A549 (cell line): Measurements from ENCODE around the gene APOL5. TPM values are rescaled to one million over a fixed set of nuclear protein-coding genes. Genes with fewer than 3 reads are reported as not detected.

Source experiments
- ATAC-seq, 2 experiments: fragments of 200-7000 bp in 1 of 2; fragments of >200 bp in 1 of 2; cut with Nextera tagmentation in 1 of 2; cut with Tn5 transposase in 1 of 2; 3 replicates each; pipeline versions ENCODE4 v1.8.0 to v1.9.1; 2018 to 2020; ENCODE audit warnings: mild to moderate bottlenecking in 1 of 2, moderate library complexity in 1 of 2
- CTCF ChIA-PET: fragments of 300-600 bp; sonication (Branson Sonifier 250); formaldehyde crosslinking; extraction: SDS; loops from one replicate; lab custom pipeline; 2021; ENCODE audit warnings: antibody characterized with exemption, inconsistent platforms; lab: Yijun Ruan, JAX
- POLR2A ChIA-PET: fragments of 350-600 bp; formaldehyde crosslinking; extraction: SDS; loops from one replicate; lab custom pipeline; 2021; ENCODE audit warnings: antibody characterized with exemption, inconsistent platforms; lab: Yijun Ruan, JAX
- DNase-seq, 2 experiments: peaks; one replicate each; pipeline versions ENCODE4 v3.0.0 to v3.0.0-alpha.2; 2011 to 2016; ENCODE audit warnings: low read depth in 1 of 2, low spot score in 1 of 2
- FAIRE-seq: peaks from 2 replicates; lab custom pipeline; 2011; peaks lifted over from hg19 to GRCh38; lab: Jason Lieb, UNC
- H3K27ac ChIP-seq, 2 experiments: fragments of >200 bp; sonication (Bioruptor Twin); formaldehyde crosslinking; 3 replicates each; pipeline ENCODE4 v1.5.1; 2016 to 2017
- H3K4me1 ChIP-seq: fragments of >200 bp; sonication (Bioruptor Twin); formaldehyde crosslinking; 3 replicates; pipeline ENCODE4 v1.6.1; 2016
- H3K4me2 ChIP-seq: fragments of >200 bp; sonication (Bioruptor Twin); formaldehyde crosslinking; 3 replicates; pipeline ENCODE4 v1.6.1; 2016
- H3K4me3 ChIP-seq: fragments of >200 bp; sonication (Bioruptor Twin); formaldehyde crosslinking; 3 replicates; pipeline ENCODE4 v1.5.1; 2016
- H3K9me3 ChIP-seq: fragments of >200 bp; sonication (Bioruptor Twin); formaldehyde crosslinking; 3 replicates; pipeline ENCODE4 v1.6.1; 2016
- BHLHE40 ChIP-seq: IDR thresholded peaks from 2 replicates; pipeline ENCODE4 v1.6.1; 2012; ENCODE audit warnings: low read depth, low read length, inconsistent platforms
- CBX2 ChIP-seq: fragments of 200-600 bp; sonication (generic); IDR thresholded peaks from 2 replicates; pipeline ENCODE4 v1.6.1; 2016; ENCODE audit warnings: low read depth, mild to moderate bottlenecking, borderline replicate concordance
- CBX8 ChIP-seq: fragments of 200-600 bp; sonication (generic); IDR thresholded peaks from 2 replicates; pipeline ENCODE4 v1.6.1; 2016
- CHD4 ChIP-seq: fragments of 200-600 bp; sonication (generic); IDR thresholded peaks from 2 replicates; pipeline ENCODE4 v1.6.1; 2016; ENCODE audit warnings: antibody characterized with exemption, mild to moderate bottlenecking, borderline replicate concordance
- EHF ChIP-seq: fragments of 250-450 bp; sonication (Bioruptor Pico); IDR thresholded peaks from 2 replicates; pipeline ENCODE4 v1.5.0; 2020; ENCODE audit warnings: mild to moderate bottlenecking
- ESRRA ChIP-seq: fragments of 150-350 bp; IDR thresholded peaks from 2 replicates; pipeline ENCODE4 v1.6.1; 2014; ENCODE audit warnings: mild to moderate bottlenecking, low read length, borderline replicate concordance
- HDAC2 ChIP-seq: fragments of 200-600 bp; sonication (generic); IDR thresholded peaks from 2 replicates; pipeline ENCODE4 v1.6.1; 2016
- HEYL ChIP-seq: fragments of 250-450 bp; sonication (Bioruptor Pico); IDR thresholded peaks from 2 replicates; pipeline ENCODE4 v1.8.0; 2021; ENCODE audit warnings: mild to moderate bottlenecking, moderate library complexity
- HOXA7 ChIP-seq: fragments of 250-450 bp; sonication (Bioruptor Pico); IDR thresholded peaks from 2 replicates; pipeline ENCODE4 v1.5.0; 2020; ENCODE audit warnings: mild to moderate bottlenecking, moderate library complexity
- KDM5A ChIP-seq: fragments of 200-600 bp; sonication (generic); IDR thresholded peaks from 2 replicates; pipeline ENCODE4 v1.6.1; 2016; ENCODE audit warnings: antibody characterized with exemption, mild to moderate bottlenecking
- MAZ ChIP-seq: fragments of 150-350 bp; IDR thresholded peaks from 2 replicates; pipeline ENCODE4 v1.6.1; 2014; ENCODE audit warnings: antibody characterized with exemption, low read depth, low read length, borderline replicate concordance
- MYC ChIP-seq: IDR thresholded peaks from 2 replicates; pipeline ENCODE4 v1.6.1; 2012; ENCODE audit warnings: mild to moderate bottlenecking, inconsistent platforms, low read length, improper control_type of control experiment, borderline replicate concordance
- NPAS2 ChIP-seq: fragments of 250-450 bp; sonication (Bioruptor Pico); IDR thresholded peaks from 2 replicates; pipeline ENCODE4 v1.8.0; 2022; ENCODE audit warnings: mild to moderate bottlenecking, moderate library complexity, borderline replicate concordance
- PHF8 ChIP-seq: fragments of 200-600 bp; sonication (generic); IDR thresholded peaks from 2 replicates; pipeline ENCODE4 v1.6.1; 2016; ENCODE audit warnings: low read depth, mild to moderate bottlenecking, antibody characterized with exemption, moderate library complexity, borderline replicate concordance
- POLR2A ChIP-seq: IDR thresholded peaks from 2 replicates; pipeline ENCODE4 v1.6.1; 2012; ENCODE audit warnings: mild to moderate bottlenecking, low read length
- POLR2AphosphoS2 ChIP-seq: conservative IDR thresholded peaks from 2 replicates; pipeline ENCODE4 v1.6.1; 2012; ENCODE audit warnings: low read length, improper control_type of control experiment, inconsistent platforms
- RNF2 ChIP-seq: fragments of 200-600 bp; sonication (generic); IDR thresholded peaks from 2 replicates; pipeline ENCODE4 v1.6.1; 2016; ENCODE audit warnings: low read depth, mild to moderate bottlenecking, antibody characterized with exemption, moderate library complexity, borderline replicate concordance
- SMC3 ChIP-seq: fragments of >200 bp; sonication (Bioruptor Twin); formaldehyde crosslinking; IDR thresholded peaks from 3 replicates; pipeline ENCODE4 v1.6.1; 2018; ENCODE audit warnings: inconsistent platforms
- TFCP2L1 ChIP-seq: fragments of 250-450 bp; sonication (Bioruptor Pico); IDR thresholded peaks from 2 replicates; pipeline ENCODE4 v1.5.0; 2021; ENCODE audit warnings: mild to moderate bottlenecking
- ZC3H11A ChIP-seq: fragments of 450-650 bp; IDR thresholded peaks from 2 replicates; pipeline ENCODE4 v1.6.1; 2014; ENCODE audit warnings: antibody characterized with exemption, mild to moderate bottlenecking
- WGBS: methylation state at CpG from one replicate; pipeline ENCODE4 v1.1.6; 2017; ENCODE audit errors: missing lambda C conversion rate; 5-methylcytosine and 5-hydroxymethylcytosine counted together
- polyA plus RNA-seq, 4 experiments: library from polyadenylated mRNA; depleted of rRNA in 3 of 4; stranded (reverse); fragments of >200 nt; fragmentation: RNase III in 1 of 4; extraction: RNeasy Plus Mini Kit Qiagen cat#74134 plus additional on column Dnase treatment in 1 of 4; gene quantifications; 2 replicates in 3 of 4; 3 replicates in 1 of 4; pipeline ENCODE4 v1.2.3, GENCODE V29; 2011 to 2017
- TF ChIP-seq, protein P1 (sequence below): IDR thresholded peaks from 2 replicates; pipeline ENCODE4 v1.6.1; 2012
- TF ChIP-seq, protein P2 (sequence below): fragments of >200 bp; sonication (Bioruptor Twin); formaldehyde crosslinking; IDR thresholded peaks from 3 replicates; pipeline ENCODE4 v1.6.1; 2016
- TF ChIP-seq, protein P3 (sequence below): fragments of 250-450 bp; sonication (Bioruptor Pico); IDR thresholded peaks from 2 replicates; pipeline ENCODE4 v1.5.0; 2020; ENCODE audit warnings: low read depth, mild to moderate bottlenecking, moderate library complexity
- TF ChIP-seq, protein P4 (sequence below): fragments of >200 bp; sonication (Bioruptor Twin); formaldehyde crosslinking; IDR thresholded peaks from 3 replicates; pipeline ENCODE4 v1.5.1; 2016
- TF ChIP-seq, protein P5 (sequence below): fragments of 450-650 bp; IDR thresholded peaks from 2 replicates; pipeline ENCODE4 v1.6.1; 2014; ENCODE audit warnings: antibody characterized with exemption
- TF ChIP-seq, protein P6 (sequence below): fragments of >200 bp; sonication (Bioruptor Twin); formaldehyde crosslinking; IDR thresholded peaks from 2 replicates; pipeline ENCODE4 v1.6.1; 2016

The APOL5 gene
- polyA plus RNA-seq, 2 of the 4 experiments (the other 2 are of a cell fraction) = not detected

DNA sequence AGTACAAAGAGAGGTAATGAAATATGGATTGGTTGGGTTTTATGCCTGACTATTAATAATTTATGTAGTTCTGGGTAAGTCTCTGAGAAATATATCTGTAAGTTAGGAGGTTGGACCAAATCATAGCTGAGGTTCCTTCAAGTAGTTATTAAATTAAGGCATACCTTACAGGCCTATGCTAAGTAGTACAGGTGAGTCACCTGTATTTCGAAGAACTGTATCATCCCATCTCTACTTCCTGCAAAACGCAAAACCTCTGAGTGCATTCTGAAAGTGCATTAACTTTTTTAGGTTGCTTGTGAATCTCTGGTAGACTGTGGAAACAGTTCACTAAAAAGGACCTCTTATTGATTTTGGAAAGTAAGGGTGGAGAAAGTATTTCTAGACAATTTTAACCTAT, 37.1 kb downstream of the APOL5 start (continued):
- TF ChIP-seq KDM5A = no peak
- TF ChIP-seq POLR2A = no peak

DNA sequence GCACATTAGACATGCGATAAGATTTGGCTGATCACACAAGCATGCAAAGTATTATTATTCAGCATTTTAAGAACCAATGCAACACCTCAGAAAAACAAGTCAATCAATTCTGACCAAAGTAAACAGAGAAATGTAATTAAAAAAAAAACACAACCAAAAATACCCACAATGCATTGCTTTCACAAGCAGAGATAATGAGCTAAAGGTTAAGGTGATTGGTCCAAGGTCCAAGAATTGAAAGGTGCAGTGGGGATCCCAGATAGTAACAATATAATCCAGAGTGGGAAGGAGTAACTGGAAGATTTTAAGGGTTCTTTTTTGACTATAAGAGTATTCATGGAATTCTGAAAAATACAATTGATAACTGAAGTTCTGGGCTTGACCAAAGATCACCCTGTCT, 39.0 kb downstream of the APOL5 start:
- ChIA-PET CTCF (interaction anchor here (0.7 to 1.9 kb wide), 6 partner anchors 16 to 309 kb away, joined by 3 to 5 read pairs (median 4); no protein-coding TSS in a partner anchor), POLR2A (no interaction called here)
- no peak overlapping the region for H3K4me3 ChIP-seq
- no peaks in the 10 kb centered on the region for H3K4me1 ChIP-seq
- ATAC-seq = no peak
- H3K27ac ChIP-seq = no peak overlapping the region
- no peak for DNase-seq
- H3K4me2 ChIP-seq = no peak overlapping the region
- H3K9me3 ChIP-seq = no peaks in the 10 kb centered on the region
- FAIRE-seq = no peak
- WGBS = 97% methylated on average over 1 of the region's 1 CpG
- TF ChIP-seq POLR2A (no peak), NPAS2 (CRISPR knock-in tag) (no peak), EHF (no peak)
- TF ChIP-seq, protein P1, sequence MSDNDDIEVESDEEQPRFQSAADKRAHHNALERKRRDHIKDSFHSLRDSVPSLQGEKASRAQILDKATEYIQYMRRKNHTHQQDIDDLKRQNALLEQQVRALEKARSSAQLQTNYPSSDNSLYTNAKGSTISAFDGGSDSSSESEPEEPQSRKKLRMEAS = no peak

DNA sequence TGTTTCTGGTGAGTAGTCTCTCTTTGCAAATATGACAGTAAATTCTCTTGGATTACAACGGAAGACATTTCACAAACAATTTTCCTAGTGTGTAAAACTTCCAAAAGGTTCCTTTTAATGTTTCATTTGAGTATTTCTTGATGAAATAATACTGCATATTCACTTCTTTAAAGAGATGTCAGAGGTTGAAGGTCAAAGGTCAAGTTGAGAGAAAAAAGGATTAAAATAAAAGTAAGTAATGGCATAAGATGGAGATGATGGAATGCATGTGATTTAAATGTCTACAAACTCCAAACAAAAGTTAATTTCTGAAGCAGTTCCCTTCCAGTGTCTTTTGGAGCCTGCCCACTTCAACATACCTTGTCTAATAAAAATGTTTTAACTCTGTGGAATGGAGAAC, 40.7 kb downstream of the APOL5 start:
- POLR2A ChIA-PET = no interaction called here

DNA sequence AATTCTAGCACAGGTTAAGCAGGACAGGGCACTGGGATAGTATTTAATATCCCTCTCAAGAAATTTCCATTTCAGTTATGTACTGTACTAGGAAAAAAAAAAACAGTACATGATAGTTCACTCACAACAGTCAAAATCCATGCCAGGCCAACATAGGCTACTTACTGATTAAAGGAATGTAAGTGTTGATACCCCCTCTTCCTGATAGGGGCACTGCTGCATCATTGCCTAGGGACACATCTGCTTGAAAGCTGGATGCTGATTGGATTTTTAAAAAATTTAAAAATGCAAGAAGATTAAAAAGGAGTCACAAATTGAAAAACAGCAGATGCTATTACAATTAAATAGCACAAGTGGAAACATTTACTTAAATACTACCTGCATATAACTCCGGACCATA, 43.4 kb downstream of the APOL5 start:
- Histone ChIP-seq H3K9me3 (no peaks in the 10 kb centered on the region), H3K27ac (no peak overlapping the region), H3K4me1 (no peaks in the 10 kb centered on the region), H3K4me2 (no peak overlapping the region), H3K4me3 (no peak overlapping the region)
- DNase-seq (peak; percentile 15 to 33), ATAC-seq (peak in 1 of 2 experiments; percentile 50; a peak in 1 of 6 replicates), FAIRE-seq (no peak)
- POLR2A ChIA-PET = no interaction called here
- CTCF ChIA-PET = interaction anchor here (0.7 to 1.0 kb wide), 4 partner anchors 9 to 226 kb away, joined by 3 read pairs; no protein-coding TSS in a partner anchor
- 93% methylated on average over 1 of the region's 1 CpG for WGBS
- TF ChIP-seq CBX8 = no peak
- TF ChIP-seq POLR2A = no peak
- TF ChIP-seq RNF2 = no peak
- no peak for TF ChIP-seq MYC
- no peak for TF ChIP-seq HDAC2
- TF ChIP-seq, protein P2, sequence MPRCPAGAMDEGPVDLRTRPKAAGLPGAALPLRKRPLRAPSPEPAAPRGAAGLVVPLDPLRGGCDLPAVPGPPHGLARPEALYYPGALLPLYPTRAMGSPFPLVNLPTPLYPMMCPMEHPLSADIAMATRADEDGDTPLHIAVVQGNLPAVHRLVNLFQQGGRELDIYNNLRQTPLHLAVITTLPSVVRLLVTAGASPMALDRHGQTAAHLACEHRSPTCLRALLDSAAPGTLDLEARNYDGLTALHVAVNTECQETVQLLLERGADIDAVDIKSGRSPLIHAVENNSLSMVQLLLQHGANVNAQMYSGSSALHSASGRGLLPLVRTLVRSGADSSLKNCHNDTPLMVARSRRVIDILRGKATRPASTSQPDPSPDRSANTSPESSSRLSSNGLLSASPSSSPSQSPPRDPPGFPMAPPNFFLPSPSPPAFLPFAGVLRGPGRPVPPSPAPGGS = no peak
- TF ChIP-seq SMC3 = peak; percentile 27; the same call in 1 of the 3 replicates
- TF ChIP-seq ESRRA = no peak
- no peak for TF ChIP-seq MAZ
- no peak for TF ChIP-seq ZC3H11A
- TF ChIP-seq HOXA7 (CRISPR knock-in tag) = no peak
- TF ChIP-seq, protein P3, sequence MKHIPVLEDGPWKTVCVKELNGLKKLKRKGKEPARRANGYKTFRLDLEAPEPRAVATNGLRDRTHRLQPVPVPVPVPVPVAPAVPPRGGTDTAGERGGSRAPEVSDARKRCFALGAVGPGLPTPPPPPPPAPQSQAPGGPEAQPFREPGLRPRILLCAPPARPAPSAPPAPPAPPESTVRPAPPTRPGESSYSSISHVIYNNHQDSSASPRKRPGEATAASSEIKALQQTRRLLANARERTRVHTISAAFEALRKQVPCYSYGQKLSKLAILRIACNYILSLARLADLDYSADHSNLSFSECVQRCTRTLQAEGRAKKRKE (CRISPR knock-in tag) = no peak
- TF ChIP-seq, protein P4, sequence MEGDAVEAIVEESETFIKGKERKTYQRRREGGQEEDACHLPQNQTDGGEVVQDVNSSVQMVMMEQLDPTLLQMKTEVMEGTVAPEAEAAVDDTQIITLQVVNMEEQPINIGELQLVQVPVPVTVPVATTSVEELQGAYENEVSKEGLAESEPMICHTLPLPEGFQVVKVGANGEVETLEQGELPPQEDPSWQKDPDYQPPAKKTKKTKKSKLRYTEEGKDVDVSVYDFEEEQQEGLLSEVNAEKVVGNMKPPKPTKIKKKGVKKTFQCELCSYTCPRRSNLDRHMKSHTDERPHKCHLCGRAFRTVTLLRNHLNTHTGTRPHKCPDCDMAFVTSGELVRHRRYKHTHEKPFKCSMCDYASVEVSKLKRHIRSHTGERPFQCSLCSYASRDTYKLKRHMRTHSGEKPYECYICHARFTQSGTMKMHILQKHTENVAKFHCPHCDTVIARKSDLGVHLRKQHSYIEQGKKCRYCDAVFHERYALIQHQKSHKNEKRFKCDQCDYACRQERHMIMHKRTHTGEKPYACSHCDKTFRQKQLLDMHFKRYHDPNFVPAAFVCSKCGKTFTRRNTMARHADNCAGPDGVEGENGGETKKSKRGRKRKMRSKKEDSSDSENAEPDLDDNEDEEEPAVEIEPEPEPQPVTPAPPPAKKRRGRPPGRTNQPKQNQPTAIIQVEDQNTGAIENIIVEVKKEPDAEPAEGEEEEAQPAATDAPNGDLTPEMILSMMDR = peak; percentile 21; the same call in 1 of the 3 replicates
- TF ChIP-seq EHF = no peak

More for the DNA sequence above, 40.7 kb downstream of the APOL5 start:
- CTCF ChIA-PET = interaction anchor here (1.6 kb wide), 1 partner anchor 307 kb away, joined by 5 read pairs; no protein-coding TSS in a partner anchor
- no peak overlapping the region for H3K4me2 ChIP-seq
- H3K27ac ChIP-seq = no peak overlapping the region
- ATAC-seq (no peak), FAIRE-seq (no peak), DNase-seq (no peak)
- TF ChIP-seq PHF8 = no peak
- no peak for TF ChIP-seq KDM5A
- no peak for TF ChIP-seq HEYL (CRISPR knock-in tag)
- no peak for TF ChIP-seq BHLHE40
- TF ChIP-seq, protein P4 = no peak
- no peak for TF ChIP-seq CHD4
- TF ChIP-seq HDAC2 = no peak
- no peak for TF ChIP-seq POLR2AphosphoS2
- TF ChIP-seq TFCP2L1 (CRISPR knock-in tag) = no peak
- TF ChIP-seq, protein P5, sequence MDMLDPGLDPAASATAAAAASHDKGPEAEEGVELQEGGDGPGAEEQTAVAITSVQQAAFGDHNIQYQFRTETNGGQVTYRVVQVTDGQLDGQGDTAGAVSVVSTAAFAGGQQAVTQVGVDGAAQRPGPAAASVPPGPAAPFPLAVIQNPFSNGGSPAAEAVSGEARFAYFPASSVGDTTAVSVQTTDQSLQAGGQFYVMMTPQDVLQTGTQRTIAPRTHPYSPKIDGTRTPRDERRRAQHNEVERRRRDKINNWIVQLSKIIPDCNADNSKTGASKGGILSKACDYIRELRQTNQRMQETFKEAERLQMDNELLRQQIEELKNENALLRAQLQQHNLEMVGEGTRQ = no peak
- no peak for TF ChIP-seq CBX2
- TF ChIP-seq, protein P6, sequence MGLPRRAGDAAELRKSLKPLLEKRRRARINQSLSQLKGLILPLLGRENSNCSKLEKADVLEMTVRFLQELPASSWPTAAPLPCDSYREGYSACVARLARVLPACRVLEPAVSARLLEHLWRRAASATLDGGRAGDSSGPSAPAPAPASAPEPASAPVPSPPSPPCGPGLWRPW = no peak
- no peaks in the 10 kb centered on the region for H3K4me1 ChIP-seq
- no peak overlapping the region for H3K4me3 ChIP-seq
- WGBS = 85% methylated on average over 1 of the region's 1 CpG
- H3K9me3 ChIP-seq = no peaks in the 10 kb centered on the region
